ENCODE measurements around the gene GPR4.

- TF ChIP-seq, protein P1, sequence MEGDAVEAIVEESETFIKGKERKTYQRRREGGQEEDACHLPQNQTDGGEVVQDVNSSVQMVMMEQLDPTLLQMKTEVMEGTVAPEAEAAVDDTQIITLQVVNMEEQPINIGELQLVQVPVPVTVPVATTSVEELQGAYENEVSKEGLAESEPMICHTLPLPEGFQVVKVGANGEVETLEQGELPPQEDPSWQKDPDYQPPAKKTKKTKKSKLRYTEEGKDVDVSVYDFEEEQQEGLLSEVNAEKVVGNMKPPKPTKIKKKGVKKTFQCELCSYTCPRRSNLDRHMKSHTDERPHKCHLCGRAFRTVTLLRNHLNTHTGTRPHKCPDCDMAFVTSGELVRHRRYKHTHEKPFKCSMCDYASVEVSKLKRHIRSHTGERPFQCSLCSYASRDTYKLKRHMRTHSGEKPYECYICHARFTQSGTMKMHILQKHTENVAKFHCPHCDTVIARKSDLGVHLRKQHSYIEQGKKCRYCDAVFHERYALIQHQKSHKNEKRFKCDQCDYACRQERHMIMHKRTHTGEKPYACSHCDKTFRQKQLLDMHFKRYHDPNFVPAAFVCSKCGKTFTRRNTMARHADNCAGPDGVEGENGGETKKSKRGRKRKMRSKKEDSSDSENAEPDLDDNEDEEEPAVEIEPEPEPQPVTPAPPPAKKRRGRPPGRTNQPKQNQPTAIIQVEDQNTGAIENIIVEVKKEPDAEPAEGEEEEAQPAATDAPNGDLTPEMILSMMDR (conservative IDR thresholded peaks at IDR 0.05; ENCODE audit: low read length), result no peak
- TF ChIP-seq EZH2phosphoT487 (IDR thresholded peaks at IDR 0.05; ENCODE audit: borderline replicate concordance, low read depth, low read length), result no peak
These were observed 23.2 kb downstream of the GPR4 start for GRCh38 chr19:45578861-45579260.

Data from OCI-LY7 (cell line).